HEK293 (cell line): ENCODE measurements around the gene NKAPL.

ENCODE experiments used
- CTCF ChIA-PET: fragments of 350-600 bp; formaldehyde crosslinking; extraction: SDS; loops from one replicate; lab custom pipeline; 2021; ENCODE audit warnings: antibody characterized with exemption; lab: Yijun Ruan, JAX
- POLR2A ChIA-PET: fragments of 300-600 bp; formaldehyde crosslinking; extraction: SDS; loops from one replicate; lab custom pipeline; 2020; ENCODE audit warnings: antibody characterized with exemption, inconsistent platforms; lab: Yijun Ruan, JAX
- H3K27ac ChIP-seq: fragments of 200-500 bp; sonication (Bioruptor generic); 2 replicates; pipeline ENCODE4 v1.5.1; 2014; ENCODE audit warnings: low read depth, low read length, control low read depth, inconsistent platforms; ENCODE audit errors: extremely low read depth
- H3K36me3 ChIP-seq, 2 experiments: fragments of 200-500 bp in 1 of 2; sonication (Bioruptor generic) in 1 of 2; 1 replicate in 1 of 2; 2 replicates in 1 of 2; pipeline ENCODE4 v1.5.1; 2014 to 2017; ENCODE audit warnings: inconsistent platforms in 2 of 2, low read length in 2 of 2; ENCODE audit not compliant: control insufficient read depth in 2 of 2, insufficient read depth in 1 of 2
- H3K4me1 ChIP-seq: fragments of 200-500 bp; sonication (Bioruptor generic); 2 replicates; pipeline ENCODE4 v1.5.1; 2014; ENCODE audit warnings: mild to moderate bottlenecking, low read length, inconsistent platforms; ENCODE audit not compliant: control insufficient read depth, insufficient read depth
- H3K4me3 ChIP-seq: 2 replicates; pipeline ENCODE4 v1.5.1; 2011; ENCODE audit warnings: low read depth, mild to moderate bottlenecking, control low read depth, low read length, moderate library complexity
- H3K9me3 ChIP-seq: fragments of 200-500 bp; sonication (Bioruptor generic); 2 replicates; pipeline ENCODE4 v1.5.1; 2014; ENCODE audit warnings: low read depth, low read length, inconsistent platforms; ENCODE audit not compliant: control insufficient read depth, insufficient read depth
- GLIS1 ChIP-seq: fragments of 450-650 bp; formaldehyde crosslinking; IDR thresholded peaks from 2 replicates; pipeline ENCODE4 v1.5.1; 2016; ENCODE audit warnings: missing biosample characterization, missing genetic modification characterization
- HOXC10 ChIP-seq: sonication (generic); formaldehyde crosslinking; IDR thresholded peaks from 2 replicates; pipeline ENCODE4 v1.8.1; 2023; ENCODE audit warnings: mild to moderate bottlenecking, missing genetic modification reagents
- KLF10 ChIP-seq: fragments of 450-650 bp; IDR thresholded peaks from 2 replicates; pipeline ENCODE4 v1.5.1; 2018; ENCODE audit warnings: missing biosample characterization, mild to moderate bottlenecking, missing genetic modification characterization
- SP7 ChIP-seq: fragments of 450-650 bp; formaldehyde crosslinking; IDR thresholded peaks from 2 replicates; pipeline ENCODE4 v1.5.1; 2016; ENCODE audit warnings: missing biosample characterization, missing genetic modification characterization
- ZFP3 ChIP-seq: fragments of 450-650 bp; formaldehyde crosslinking; IDR thresholded peaks from 2 replicates; pipeline ENCODE4 v1.5.1; 2016; ENCODE audit warnings: low read depth, missing biosample characterization, missing genetic modification characterization
- ZNF133 ChIP-seq: fragments of 450-650 bp; formaldehyde crosslinking; IDR thresholded peaks from 2 replicates; pipeline ENCODE4 v1.5.1; 2016; ENCODE audit warnings: missing biosample characterization, missing genetic modification characterization
- ZNF324 ChIP-seq: fragments of 450-650 bp; formaldehyde crosslinking; IDR thresholded peaks from 2 replicates; pipeline ENCODE4 v1.5.1; 2016; ENCODE audit warnings: missing biosample characterization, missing genetic modification characterization
- ZNF354C ChIP-seq: fragments of 450-650 bp; formaldehyde crosslinking; IDR thresholded peaks from 2 replicates; pipeline ENCODE4 v1.5.1; 2016; ENCODE audit warnings: missing biosample characterization, missing genetic modification characterization, low read depth, borderline replicate concordance
- ZNF391 ChIP-seq: fragments of 450-650 bp; formaldehyde crosslinking; IDR thresholded peaks from 2 replicates; pipeline ENCODE4 v1.5.1; 2016; ENCODE audit warnings: low read depth, missing biosample characterization, missing genetic modification characterization, borderline replicate concordance
- ZNF423 ChIP-seq: fragments of 450-650 bp; formaldehyde crosslinking; IDR thresholded peaks from 2 replicates; pipeline ENCODE4 v1.5.1; 2016; ENCODE audit warnings: missing biosample characterization, missing genetic modification characterization
- ZNF549 ChIP-seq: fragments of 450-650 bp; IDR thresholded peaks from 2 replicates; pipeline ENCODE4 v1.5.1; 2018; ENCODE audit warnings: missing biosample characterization, missing genetic modification characterization, mild to moderate bottlenecking, inconsistent platforms, moderate library complexity
- ZNF558 ChIP-seq: fragments of 450-650 bp; formaldehyde crosslinking; IDR thresholded peaks from 2 replicates; pipeline ENCODE4 v1.5.1; 2016; ENCODE audit warnings: missing biosample characterization, missing genetic modification characterization
- ZNF654 ChIP-seq: fragments of 450-650 bp; formaldehyde crosslinking; IDR thresholded peaks from 2 replicates; pipeline ENCODE4 v1.5.1; 2016; ENCODE audit warnings: low read depth, missing biosample characterization, missing genetic modification characterization
- ZNF664 ChIP-seq: fragments of 450-650 bp; formaldehyde crosslinking; IDR thresholded peaks from 2 replicates; pipeline ENCODE4 v1.5.1; 2016; ENCODE audit warnings: missing biosample characterization, missing genetic modification characterization
- ZNF707 ChIP-seq: fragments of 450-650 bp; formaldehyde crosslinking; IDR thresholded peaks from 2 replicates; pipeline ENCODE4 v1.5.1; 2016; ENCODE audit warnings: missing biosample characterization, missing genetic modification characterization
- ZNF777 ChIP-seq: fragments of 450-650 bp; formaldehyde crosslinking; IDR thresholded peaks from 2 replicates; pipeline ENCODE4 v1.5.1; 2017; ENCODE audit warnings: missing biosample characterization, missing genetic modification characterization, borderline replicate concordance
- ZNF792 ChIP-seq: fragments of 450-650 bp; formaldehyde crosslinking; IDR thresholded peaks from 2 replicates; pipeline ENCODE4 v1.5.1; 2016; ENCODE audit warnings: missing biosample characterization, missing genetic modification characterization
- TF ChIP-seq, protein P1 (sequence below): fragments of 450-650 bp; formaldehyde crosslinking; IDR thresholded peaks from 2 replicates; pipeline ENCODE4 v1.5.1; 2016; ENCODE audit warnings: missing biosample characterization, missing genetic modification characterization
- TF ChIP-seq, protein P2 (sequence below): fragments of 450-650 bp; formaldehyde crosslinking; IDR thresholded peaks from 2 replicates; pipeline ENCODE4 v1.5.1; 2016; ENCODE audit warnings: missing biosample characterization, missing genetic modification characterization
- TF ChIP-seq, protein P3 (sequence below): fragments of 450-650 bp; formaldehyde crosslinking; IDR thresholded peaks from 2 replicates; pipeline ENCODE4 v1.5.1; 2017; ENCODE audit warnings: missing biosample characterization, missing genetic modification characterization
- TF ChIP-seq, protein P4 (sequence below): fragments of 450-650 bp; formaldehyde crosslinking; IDR thresholded peaks from 2 replicates; pipeline ENCODE4 v1.5.1; 2016; ENCODE audit warnings: missing biosample characterization, missing genetic modification characterization
- TF ChIP-seq, protein P5 (sequence below): fragments of 450-650 bp; formaldehyde crosslinking; IDR thresholded peaks from 2 replicates; pipeline ENCODE4 v1.5.1; 2016; ENCODE audit warnings: missing biosample characterization, missing genetic modification characterization, borderline replicate concordance
- TF ChIP-seq, protein P6 (sequence below): fragments of 450-650 bp; formaldehyde crosslinking; IDR thresholded peaks from 2 replicates; pipeline ENCODE4 v1.5.1; 2017; ENCODE audit warnings: missing biosample characterization, mild to moderate bottlenecking, missing genetic modification characterization, moderate library complexity

The NKAPL gene

DNA sequence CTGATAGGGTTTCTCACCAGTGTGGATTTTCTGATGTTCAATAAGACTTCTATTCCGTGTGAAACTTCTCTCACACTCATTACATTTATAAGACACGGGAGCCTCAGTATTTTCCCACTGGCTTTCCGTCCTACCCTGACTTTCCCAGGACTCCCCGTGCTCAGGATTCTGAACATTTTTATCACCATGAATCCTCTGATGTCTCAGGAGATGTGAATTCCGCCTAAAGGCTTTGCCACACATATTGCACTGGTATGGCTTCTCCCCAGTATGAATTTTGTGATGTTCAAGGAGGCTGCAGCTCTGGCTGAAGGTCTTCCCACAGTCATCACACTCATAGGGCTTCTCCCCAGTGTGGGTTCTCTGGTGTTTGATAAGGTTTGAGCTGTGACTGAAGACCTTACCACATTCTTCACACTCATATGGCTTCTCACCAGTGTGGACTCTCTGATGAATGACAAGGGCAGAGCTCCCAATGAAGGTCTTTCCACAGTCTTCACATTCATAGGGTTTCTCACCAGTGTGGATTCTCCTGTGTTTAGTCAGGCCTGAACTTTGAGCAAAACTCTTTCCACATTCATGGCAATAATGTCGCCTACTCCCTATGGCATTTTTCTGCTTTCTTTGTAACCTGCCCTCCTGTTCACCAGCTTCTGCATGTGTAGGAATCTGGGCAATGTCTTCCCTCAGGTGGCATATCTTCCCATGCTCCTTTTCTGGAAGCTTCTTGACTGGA is 13.7 kb upstream of the NKAPL start (continued):
- TF ChIP-seq, protein P1, sequence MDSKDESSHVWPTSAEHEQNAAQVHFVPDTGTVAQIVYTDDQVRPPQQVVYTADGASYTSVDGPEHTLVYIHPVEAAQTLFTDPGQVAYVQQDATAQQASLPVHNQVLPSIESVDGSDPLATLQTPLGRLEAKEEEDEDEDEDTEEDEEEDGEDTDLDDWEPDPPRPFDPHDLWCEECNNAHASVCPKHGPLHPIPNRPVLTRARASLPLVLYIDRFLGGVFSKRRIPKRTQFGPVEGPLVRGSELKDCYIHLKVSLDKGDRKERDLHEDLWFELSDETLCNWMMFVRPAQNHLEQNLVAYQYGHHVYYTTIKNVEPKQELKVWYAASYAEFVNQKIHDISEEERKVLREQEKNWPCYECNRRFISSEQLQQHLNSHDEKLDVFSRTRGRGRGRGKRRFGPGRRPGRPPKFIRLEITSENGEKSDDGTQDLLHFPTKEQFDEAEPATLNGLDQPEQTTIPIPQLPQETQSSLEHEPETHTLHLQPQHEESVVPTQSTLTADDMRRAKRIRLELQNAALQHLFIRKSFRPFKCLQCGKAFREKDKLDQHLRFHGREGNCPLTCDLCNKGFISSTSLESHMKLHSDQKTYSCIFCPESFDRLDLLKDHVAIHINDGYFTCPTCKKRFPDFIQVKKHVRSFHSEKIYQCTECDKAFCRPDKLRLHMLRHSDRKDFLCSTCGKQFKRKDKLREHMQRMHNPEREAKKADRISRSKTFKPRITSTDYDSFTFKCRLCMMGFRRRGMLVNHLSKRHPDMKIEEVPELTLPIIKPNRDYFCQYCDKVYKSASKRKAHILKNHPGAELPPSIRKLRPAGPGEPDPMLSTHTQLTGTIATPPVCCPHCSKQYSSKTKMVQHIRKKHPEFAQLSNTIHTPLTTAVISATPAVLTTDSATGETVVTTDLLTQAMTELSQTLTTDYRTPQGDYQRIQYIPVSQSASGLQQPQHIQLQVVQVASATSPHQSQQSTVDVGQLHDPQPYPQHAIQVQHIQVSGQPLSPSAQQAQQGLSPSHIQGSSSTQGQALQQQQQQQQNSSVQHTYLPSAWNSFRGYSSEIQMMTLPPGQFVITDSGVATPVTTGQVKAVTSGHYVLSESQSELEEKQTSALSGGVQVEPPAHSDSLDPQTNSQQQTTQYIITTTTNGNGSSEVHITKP (tag by site-specific recombination), result no peak
- TF ChIP-seq ZNF792 (no peak), ZNF558 (tag by site-specific recombination) (no peak), ZNF324 (tag by site-specific recombination) (no peak), ZFP3 (no peak), SP7 (tag by site-specific recombination) (no peak), ZNF777 (no peak)
- TF ChIP-seq, protein P2, sequence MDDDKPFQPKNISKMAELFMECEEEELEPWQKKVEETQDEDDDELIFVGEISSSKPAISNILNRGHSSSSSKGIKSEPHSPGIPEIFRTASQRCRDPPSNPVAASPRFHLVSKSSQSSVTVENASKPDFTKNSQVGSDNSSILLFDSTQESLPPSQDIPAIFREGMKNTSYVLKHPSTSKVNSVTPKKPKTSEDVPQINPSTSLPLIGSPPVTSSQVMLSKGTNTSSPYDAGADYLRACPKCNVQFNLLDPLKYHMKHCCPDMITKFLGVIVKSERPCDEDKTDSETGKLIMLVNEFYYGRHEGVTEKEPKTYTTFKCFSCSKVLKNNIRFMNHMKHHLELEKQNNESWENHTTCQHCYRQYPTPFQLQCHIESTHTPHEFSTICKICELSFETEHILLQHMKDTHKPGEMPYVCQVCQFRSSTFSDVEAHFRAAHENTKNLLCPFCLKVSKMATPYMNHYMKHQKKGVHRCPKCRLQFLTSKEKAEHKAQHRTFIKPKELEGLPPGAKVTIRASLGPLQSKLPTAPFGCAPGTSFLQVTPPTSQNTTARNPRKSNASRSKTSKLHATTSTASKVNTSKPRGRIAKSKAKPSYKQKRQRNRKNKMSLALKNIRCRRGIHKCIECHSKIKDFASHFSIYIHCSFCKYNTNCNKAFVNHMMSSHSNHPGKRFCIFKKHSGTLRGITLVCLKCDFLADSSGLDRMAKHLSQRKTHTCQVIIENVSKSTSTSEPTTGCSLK, result no peak

DNA sequence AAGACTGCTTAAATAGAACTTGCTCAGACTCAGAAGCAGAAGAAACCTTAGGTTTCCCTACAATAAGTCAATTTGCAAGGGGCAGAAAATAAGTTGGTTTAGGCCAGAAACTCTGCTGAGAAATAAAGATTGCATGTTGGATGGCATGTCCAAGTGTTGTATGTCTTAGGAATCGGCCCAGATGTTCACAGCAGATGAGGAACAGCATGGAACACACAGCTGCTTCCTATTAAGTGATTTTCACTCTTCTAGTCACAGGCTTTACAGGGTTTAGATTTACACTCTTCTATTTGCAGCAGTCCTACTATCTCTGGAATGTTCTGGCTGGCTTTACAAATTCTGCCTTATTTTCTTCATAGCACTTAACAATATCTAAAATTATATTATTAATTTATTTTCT is 10.2 kb upstream of the NKAPL start:
- ChIA-PET POLR2A (interaction anchor here (1.0 kb wide), 1 partner anchor 18 kb away, joined by 3 read pairs; the partner anchor contains the start of gene ZSCAN26), CTCF (no interaction called here)
- H3K4me3 ChIP-seq, result no peak overlapping the region
- peaks cover 13 to 55% of the 10 kb centered on the region in 2 experiments for H3K36me3 ChIP-seq
- H3K4me1 ChIP-seq, result peaks cover 5% of the 10 kb centered on the region; the same call in 1 of the 2 replicates
- H3K27ac ChIP-seq, result no peak overlapping the region
- no peaks in the 10 kb centered on the region for H3K9me3 ChIP-seq
- no peak for TF ChIP-seq ZNF423 (tag by site-specific recombination)
- TF ChIP-seq, protein P3, sequence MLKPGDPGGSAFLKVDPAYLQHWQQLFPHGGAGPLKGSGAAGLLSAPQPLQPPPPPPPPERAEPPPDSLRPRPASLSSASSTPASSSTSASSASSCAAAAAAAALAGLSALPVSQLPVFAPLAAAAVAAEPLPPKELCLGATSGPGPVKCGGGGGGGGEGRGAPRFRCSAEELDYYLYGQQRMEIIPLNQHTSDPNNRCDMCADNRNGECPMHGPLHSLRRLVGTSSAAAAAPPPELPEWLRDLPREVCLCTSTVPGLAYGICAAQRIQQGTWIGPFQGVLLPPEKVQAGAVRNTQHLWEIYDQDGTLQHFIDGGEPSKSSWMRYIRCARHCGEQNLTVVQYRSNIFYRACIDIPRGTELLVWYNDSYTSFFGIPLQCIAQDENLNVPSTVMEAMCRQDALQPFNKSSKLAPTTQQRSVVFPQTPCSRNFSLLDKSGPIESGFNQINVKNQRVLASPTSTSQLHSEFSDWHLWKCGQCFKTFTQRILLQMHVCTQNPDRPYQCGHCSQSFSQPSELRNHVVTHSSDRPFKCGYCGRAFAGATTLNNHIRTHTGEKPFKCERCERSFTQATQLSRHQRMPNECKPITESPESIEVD (tag by site-specific recombination), result no peak
- TF ChIP-seq HOXC10 (CRISPR knock-in tag), result no peak
- TF ChIP-seq KLF10 (tag by site-specific recombination), result no peak
- TF ChIP-seq ZNF664 (tag by site-specific recombination), result no peak
- no peak for TF ChIP-seq ZNF707 (tag by site-specific recombination)
- TF ChIP-seq, protein P4, sequence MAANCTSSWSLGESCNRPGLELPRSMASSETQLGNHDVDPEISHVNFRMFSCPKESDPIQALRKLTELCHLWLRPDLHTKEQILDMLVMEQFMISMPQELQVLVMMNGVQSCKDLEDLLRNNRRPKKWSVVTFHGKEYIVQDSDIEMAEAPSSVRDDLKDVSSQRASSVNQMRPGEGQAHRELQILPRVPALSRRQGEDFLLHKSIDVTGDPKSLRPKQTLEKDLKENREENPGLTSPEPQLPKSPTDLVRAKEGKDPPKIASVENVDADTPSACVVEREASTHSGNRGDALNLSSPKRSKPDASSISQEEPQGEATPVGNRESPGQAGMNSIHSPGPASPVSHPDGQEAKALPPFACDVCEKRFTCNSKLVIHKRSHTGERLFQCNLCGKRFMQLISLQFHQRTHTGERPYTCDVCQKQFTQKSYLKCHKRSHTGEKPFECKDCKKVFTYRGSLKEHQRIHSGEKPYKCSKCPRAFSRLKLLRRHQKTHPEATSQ (tag by site-specific recombination), result no peak
- no peak for TF ChIP-seq ZNF133 (tag by site-specific recombination)
- no peak for TF ChIP-seq ZNF354C
- TF ChIP-seq ZNF654 (tag by site-specific recombination), result no peak
- TF ChIP-seq, protein P5, sequence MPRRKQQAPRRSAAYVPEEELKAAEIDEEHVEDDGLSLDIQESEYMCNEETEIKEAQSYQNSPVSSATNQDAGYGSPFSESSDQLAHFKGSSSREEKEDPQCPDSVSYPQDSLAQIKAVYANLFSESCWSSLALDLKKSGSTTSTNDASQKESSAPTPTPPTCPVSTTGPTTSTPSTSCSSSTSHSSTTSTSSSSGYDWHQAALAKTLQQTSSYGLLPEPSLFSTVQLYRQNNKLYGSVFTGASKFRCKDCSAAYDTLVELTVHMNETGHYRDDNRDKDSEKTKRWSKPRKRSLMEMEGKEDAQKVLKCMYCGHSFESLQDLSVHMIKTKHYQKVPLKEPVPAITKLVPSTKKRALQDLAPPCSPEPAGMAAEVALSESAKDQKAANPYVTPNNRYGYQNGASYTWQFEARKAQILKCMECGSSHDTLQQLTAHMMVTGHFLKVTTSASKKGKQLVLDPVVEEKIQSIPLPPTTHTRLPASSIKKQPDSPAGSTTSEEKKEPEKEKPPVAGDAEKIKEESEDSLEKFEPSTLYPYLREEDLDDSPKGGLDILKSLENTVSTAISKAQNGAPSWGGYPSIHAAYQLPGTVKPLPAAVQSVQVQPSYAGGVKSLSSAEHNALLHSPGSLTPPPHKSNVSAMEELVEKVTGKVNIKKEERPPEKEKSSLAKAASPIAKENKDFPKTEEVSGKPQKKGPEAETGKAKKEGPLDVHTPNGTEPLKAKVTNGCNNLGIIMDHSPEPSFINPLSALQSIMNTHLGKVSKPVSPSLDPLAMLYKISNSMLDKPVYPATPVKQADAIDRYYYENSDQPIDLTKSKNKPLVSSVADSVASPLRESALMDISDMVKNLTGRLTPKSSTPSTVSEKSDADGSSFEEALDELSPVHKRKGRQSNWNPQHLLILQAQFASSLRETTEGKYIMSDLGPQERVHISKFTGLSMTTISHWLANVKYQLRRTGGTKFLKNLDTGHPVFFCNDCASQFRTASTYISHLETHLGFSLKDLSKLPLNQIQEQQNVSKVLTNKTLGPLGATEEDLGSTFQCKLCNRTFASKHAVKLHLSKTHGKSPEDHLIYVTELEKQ (tag by site-specific recombination), result no peak
- TF ChIP-seq, protein P6, sequence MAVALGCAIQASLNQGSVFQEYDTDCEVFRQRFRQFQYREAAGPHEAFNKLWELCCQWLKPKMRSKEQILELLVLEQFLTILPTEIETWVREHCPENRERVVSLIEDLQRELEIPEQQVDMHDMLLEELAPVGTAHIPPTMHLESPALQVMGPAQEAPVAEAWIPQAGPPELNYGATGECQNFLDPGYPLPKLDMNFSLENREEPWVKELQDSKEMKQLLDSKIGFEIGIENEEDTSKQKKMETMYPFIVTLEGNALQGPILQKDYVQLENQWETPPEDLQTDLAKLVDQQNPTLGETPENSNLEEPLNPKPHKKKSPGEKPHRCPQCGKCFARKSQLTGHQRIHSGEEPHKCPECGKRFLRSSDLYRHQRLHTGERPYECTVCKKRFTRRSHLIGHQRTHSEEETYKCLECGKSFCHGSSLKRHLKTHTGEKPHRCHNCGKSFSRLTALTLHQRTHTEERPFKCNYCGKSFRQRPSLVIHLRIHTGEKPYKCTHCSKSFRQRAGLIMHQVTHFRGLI, result no peak
- TF ChIP-seq ZNF549 (tag by site-specific recombination), result no peak
- TF ChIP-seq GLIS1 (tag by site-specific recombination), result no peak
- TF ChIP-seq ZNF391 (tag by site-specific recombination), result no peak
